ENCODE measurements around the gene UBAP2L. TPM values are rescaled to one million over a fixed set of nuclear protein-coding genes. Genes with fewer than 3 reads are reported as not detected.

The UBAP2L gene
- total RNA-seq, 1 donor, result 88.3 TPM

GRCh38 chr1:154219541-154219940 lies 1.2 kb upstream of the UBAP2L start:
- Histone ChIP-seq H3K4me1 (ENCODE audit: insufficient read depth, low read length) (peaks cover 37% of the 10 kb centered on the region), H3K79me2 (ENCODE audit: insufficient read depth, low read length) (peaks cover 82% of the 10 kb centered on the region), H3K27ac (ENCODE audit: low read depth, low read length) (peak overlapping the region; percentile 100), H2AFZ (ENCODE audit: low read length) (no peak overlapping the region), H3K4me3 (ENCODE audit: insufficient read depth, low read length) (peak overlapping the region; percentile 96), H4K20me1 (ENCODE audit: insufficient read depth, low read length) (peaks cover 38% of the 10 kb centered on the region), H3K27me3 (ENCODE audit: insufficient read depth, low read length) (no peaks in the 10 kb centered on the region), H3K4me2 (ENCODE audit: insufficient read depth, low read length) (peak overlapping the region; percentile 84), H3K36me3 (ENCODE audit: insufficient read depth, low read length) (peaks cover 28% of the 10 kb centered on the region), H3K9me3 (ENCODE audit: low read depth, low read length) (no peaks in the 10 kb centered on the region)
- no peak for TF ChIP-seq CTCF (IDR thresholded peaks at IDR 0.05; ENCODE audit: extremely low read depth, low read depth, low read length)
- DNase-seq (ENCODE audit: insufficient read length, low spot score, missing footprints), result peak; percentile 67

- Histone ChIP-seq H3K79me2 (ENCODE audit: insufficient read depth, low read length) (peaks cover 95% of the 10 kb centered on the region), H3K27ac (ENCODE audit: low read depth, low read length) (peak overlapping the region; percentile 93), H3K4me3 (ENCODE audit: insufficient read depth, low read length) (peak overlapping the region; percentile 96), H3K36me3 (ENCODE audit: insufficient read depth, low read length) (peaks cover 37% of the 10 kb centered on the region), H3K4me1 (ENCODE audit: insufficient read depth, low read length) (peaks cover 37% of the 10 kb centered on the region), H3K4me2 (ENCODE audit: insufficient read depth, low read length) (peak overlapping the region; percentile 78), H4K20me1 (ENCODE audit: insufficient read depth, low read length) (peaks cover 48% of the 10 kb centered on the region), H2AFZ (ENCODE audit: low read length) (no peak overlapping the region), H3K27me3 (ENCODE audit: insufficient read depth, low read length) (no peaks in the 10 kb centered on the region), H3K9me3 (ENCODE audit: low read depth, low read length) (no peaks in the 10 kb centered on the region)
- TF ChIP-seq CTCF (IDR thresholded peaks at IDR 0.05; ENCODE audit: extremely low read depth, low read depth, low read length), result no peak
- no peak for DNase-seq (ENCODE audit: insufficient read length, low spot score, missing footprints)
These were observed 169 bp downstream of the UBAP2L start for GRCh38 chr1:154220970-154221277.

GRCh38 chr1:154221278-154222001 lies 685 bp downstream of the UBAP2L start:
- no peaks in the 10 kb centered on the region for H3K27me3 ChIP-seq (ENCODE audit: insufficient read depth, low read length)
- peaks cover 95% of the 10 kb centered on the region for H3K79me2 ChIP-seq (ENCODE audit: insufficient read depth, low read length)
- peaks cover 37% of the 10 kb centered on the region for H3K4me1 ChIP-seq (ENCODE audit: insufficient read depth, low read length)
- peaks cover 42% of the 10 kb centered on the region for H3K36me3 ChIP-seq (ENCODE audit: insufficient read depth, low read length)
- peak overlapping the region; percentile 96 for H3K4me3 ChIP-seq (ENCODE audit: insufficient read depth, low read length)
- H2AFZ ChIP-seq (ENCODE audit: low read length), result peak overlapping the region; percentile 6
- peak overlapping the region; percentile 93 for H3K27ac ChIP-seq (ENCODE audit: low read depth, low read length)
- peaks cover 53% of the 10 kb centered on the region for H4K20me1 ChIP-seq (ENCODE audit: insufficient read depth, low read length)
- no peak for TF ChIP-seq CTCF (IDR thresholded peaks at IDR 0.05; ENCODE audit: extremely low read depth, low read depth, low read length)
- H3K9me3 ChIP-seq (ENCODE audit: low read depth, low read length), result no peaks in the 10 kb centered on the region
- peak overlapping the region; percentile 78 for H3K4me2 ChIP-seq (ENCODE audit: insufficient read depth, low read length)
- DNase-seq (ENCODE audit: insufficient read length, low spot score, missing footprints), result peak; percentile 61

GRCh38 chr1:154222518-154222917 lies 1.8 kb downstream of the UBAP2L start:
- Histone ChIP-seq H3K79me2 (ENCODE audit: insufficient read depth, low read length) (peaks cover 95% of the 10 kb centered on the region), H2AFZ (ENCODE audit: low read length) (no peak overlapping the region), H3K27ac (ENCODE audit: low read depth, low read length) (peak overlapping the region; percentile 93), H3K4me1 (ENCODE audit: insufficient read depth, low read length) (peaks cover 37% of the 10 kb centered on the region), H3K4me3 (ENCODE audit: insufficient read depth, low read length) (peak overlapping the region; percentile 96), H3K36me3 (ENCODE audit: insufficient read depth, low read length) (peaks cover 43% of the 10 kb centered on the region), H4K20me1 (ENCODE audit: insufficient read depth, low read length) (peaks cover 60% of the 10 kb centered on the region), H3K4me2 (ENCODE audit: insufficient read depth, low read length) (peak overlapping the region; percentile 78), H3K9me3 (ENCODE audit: low read depth, low read length) (no peaks in the 10 kb centered on the region), H3K27me3 (ENCODE audit: insufficient read depth, low read length) (no peaks in the 10 kb centered on the region)
- TF ChIP-seq CTCF (IDR thresholded peaks at IDR 0.05; ENCODE audit: extremely low read depth, low read depth, low read length), result no peak
- DNase-seq (ENCODE audit: insufficient read length, low spot score, missing footprints), result no peak
